Neural progenitor cell (in vitro differentiated cells): ENCODE measurements around the gene HAVCR1.

ENCODE experiments used
- CTCF ChIP-seq: fragments of 200-600 bp; sonication (generic); IDR thresholded peaks from 2 replicates; pipeline ENCODE4 v1.5.1; 2017; ENCODE audit warnings: antibody characterized with exemption, mild to moderate bottlenecking
- EZH2 ChIP-seq: fragments of 200-600 bp; sonication (generic); IDR thresholded peaks from 2 replicates; pipeline ENCODE4 v1.6.1; 2017; ENCODE audit warnings: antibody characterized with exemption, mild to moderate bottlenecking, moderate library complexity

- TF ChIP-seq CTCF (no peak), EZH2 (no peak)
Observed at GRCh38 chr5:157022024-157022423, 36.9 kb downstream of the HAVCR1 start.
